Type B pancreatic cell (in vitro differentiated cells): Measurements from ENCODE around the gene FOXK2. TPM values are rescaled to one million over a fixed set of nuclear protein-coding genes. Genes with fewer than 3 reads are reported as not detected.
"Not testable (repeated sequence)": the region's sequence is repeated elsewhere in the genome, so short reads cannot be mapped to it uniquely, and the experiment has no call there.

Experiments used
- DNase-seq: peaks from one replicate; pipeline ENCODE4 v3.0.0; 2021; ENCODE audit warnings: mixed read lengths; ENCODE audit not compliant: unreplicated experiment; ENCODE audit errors: extremely low spot score
- H3K27ac Mint-ChIP-seq: 2 replicates; pipeline ENCODE4 v1.8.0; 2021; ENCODE audit warnings: mild to moderate bottlenecking, mixed read lengths
- H3K27me3 Mint-ChIP-seq: 2 replicates; pipeline ENCODE4 v1.8.0; 2021; ENCODE audit warnings: mixed read lengths
- H3K36me3 Mint-ChIP-seq: 2 replicates; pipeline ENCODE4 v1.8.0; 2021; ENCODE audit warnings: mixed read lengths
- H3K4me1 Mint-ChIP-seq: one replicate; pipeline ENCODE4 v1.8.0; 2021; ENCODE audit warnings: mixed read lengths; ENCODE audit not compliant: unreplicated experiment
- H3K4me3 Mint-ChIP-seq: 2 replicates; pipeline ENCODE4 v1.8.0; 2021; ENCODE audit warnings: mild to moderate bottlenecking, mixed read lengths
- H3K9me3 Mint-ChIP-seq: 2 replicates; pipeline ENCODE4 v1.8.0; 2021; ENCODE audit warnings: mixed read lengths
- total RNA-seq: library from RNA; stranded (reverse); gene quantifications from 2 replicates; pipeline ENCODE4 v1.2.1, GENCODE V29; 2021; ENCODE audit warnings: low replicate concordance
- TF ChIP-seq, protein P1 (sequence below): fragments of 200-600 bp; sonication (generic); conservative IDR thresholded peaks from 2 replicates; pipeline ENCODE4 v1.5.0; 2021; ENCODE audit warnings: antibody characterized with exemption, mild to moderate bottlenecking

FOXK2 gene
- total RNA-seq, 1 donor from 2014 or later, result 75.5 TPM

DNA sequence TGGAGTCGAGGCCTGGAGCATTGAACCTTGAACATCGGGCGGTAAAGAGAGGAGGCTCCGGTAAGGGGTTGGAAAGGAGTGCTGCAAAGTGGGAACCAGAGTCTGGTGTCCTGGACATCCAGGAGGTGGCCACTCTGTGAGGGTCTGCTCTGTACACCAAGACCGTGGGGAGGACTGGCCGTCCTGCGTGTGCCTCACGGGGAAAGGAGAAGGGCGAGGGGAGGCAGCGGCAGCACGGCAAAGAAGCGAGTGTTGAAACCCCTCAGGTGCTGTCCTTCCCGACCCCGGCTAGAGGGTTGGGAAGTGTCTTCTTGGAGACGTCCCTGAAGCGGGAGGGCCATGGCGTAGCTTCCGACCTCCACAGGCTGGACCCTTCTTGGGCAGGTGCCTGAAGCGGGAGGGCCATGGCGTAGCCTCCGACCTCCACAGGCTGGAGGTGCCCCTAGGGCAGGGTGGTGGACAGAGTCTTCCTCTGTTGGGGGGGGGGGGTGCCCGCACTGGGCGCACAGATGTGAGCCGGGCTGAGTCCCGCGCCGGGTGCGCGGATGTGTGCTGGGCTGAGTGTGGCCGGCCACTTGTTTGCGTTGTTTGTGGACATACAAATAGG, 42.0 kb downstream of the FOXK2 start:
- no peak for DNase-seq
- Mint-ChIP-seq H3K36me3 (peaks cover 5% of the 10 kb centered on the region), H3K27ac (peak overlapping the region; percentile 47), H3K9me3 (no peaks in the 10 kb centered on the region), H3K27me3 (no peaks in the 10 kb centered on the region), H3K4me3 (no peak overlapping the region), H3K4me1 (peaks cover 17% of the 10 kb centered on the region)
- TF ChIP-seq, protein P1, sequence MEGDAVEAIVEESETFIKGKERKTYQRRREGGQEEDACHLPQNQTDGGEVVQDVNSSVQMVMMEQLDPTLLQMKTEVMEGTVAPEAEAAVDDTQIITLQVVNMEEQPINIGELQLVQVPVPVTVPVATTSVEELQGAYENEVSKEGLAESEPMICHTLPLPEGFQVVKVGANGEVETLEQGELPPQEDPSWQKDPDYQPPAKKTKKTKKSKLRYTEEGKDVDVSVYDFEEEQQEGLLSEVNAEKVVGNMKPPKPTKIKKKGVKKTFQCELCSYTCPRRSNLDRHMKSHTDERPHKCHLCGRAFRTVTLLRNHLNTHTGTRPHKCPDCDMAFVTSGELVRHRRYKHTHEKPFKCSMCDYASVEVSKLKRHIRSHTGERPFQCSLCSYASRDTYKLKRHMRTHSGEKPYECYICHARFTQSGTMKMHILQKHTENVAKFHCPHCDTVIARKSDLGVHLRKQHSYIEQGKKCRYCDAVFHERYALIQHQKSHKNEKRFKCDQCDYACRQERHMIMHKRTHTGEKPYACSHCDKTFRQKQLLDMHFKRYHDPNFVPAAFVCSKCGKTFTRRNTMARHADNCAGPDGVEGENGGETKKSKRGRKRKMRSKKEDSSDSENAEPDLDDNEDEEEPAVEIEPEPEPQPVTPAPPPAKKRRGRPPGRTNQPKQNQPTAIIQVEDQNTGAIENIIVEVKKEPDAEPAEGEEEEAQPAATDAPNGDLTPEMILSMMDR, result no peak

DNA sequence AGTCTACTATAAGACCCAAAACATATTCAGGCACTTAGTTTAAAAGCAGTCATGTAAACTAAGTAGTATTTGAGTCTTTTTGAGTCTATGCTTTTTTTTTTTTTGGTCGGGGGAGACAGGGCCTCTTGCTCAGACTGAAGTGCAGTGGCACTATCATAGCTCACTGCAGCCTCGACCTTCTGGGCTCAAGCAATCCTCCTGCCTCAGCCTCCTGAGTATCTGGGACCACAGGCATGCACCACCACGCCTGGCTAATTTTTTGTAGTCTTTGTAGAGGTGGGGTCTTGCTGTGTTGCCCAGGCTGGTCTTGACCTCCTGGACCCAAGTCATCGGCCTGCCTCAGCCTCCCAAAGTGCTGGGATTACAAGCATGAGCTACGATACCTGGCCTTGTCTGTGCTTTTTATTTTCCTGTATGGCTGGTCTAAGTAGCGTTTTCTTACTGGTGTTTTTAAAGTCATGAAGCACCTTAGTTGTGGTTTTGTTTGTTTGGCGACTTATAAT, 43.2 kb downstream of the FOXK2 start:
- H3K4me3 Mint-ChIP-seq, H3K27ac Mint-ChIP-seq, H3K27me3 Mint-ChIP-seq, H3K36me3 Mint-ChIP-seq, H3K9me3 Mint-ChIP-seq, DNase-seq: not testable (repeated sequence)
- peaks cover 17% of the 10 kb centered on the region for H3K4me1 Mint-ChIP-seq

DNA sequence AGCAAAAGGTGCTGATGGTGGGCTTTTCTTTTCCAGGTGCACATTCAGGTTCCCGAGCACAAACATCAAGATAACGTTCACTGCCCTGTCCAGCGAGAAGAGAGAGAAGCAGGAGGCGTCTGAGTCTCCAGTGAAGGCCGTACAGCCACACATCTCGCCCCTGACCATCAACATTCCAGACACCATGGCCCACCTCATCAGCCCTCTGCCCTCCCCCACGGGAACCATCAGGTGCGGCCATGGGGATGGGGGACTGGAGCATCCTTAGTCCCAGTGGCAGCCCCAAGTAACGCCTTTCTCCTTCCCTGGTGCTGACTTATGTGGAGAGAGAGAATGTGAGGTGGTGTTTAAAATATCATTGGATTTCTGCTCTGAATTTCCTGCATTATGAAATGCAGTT, 43.8 kb downstream of the FOXK2 start:
- peaks cover 13% of the 10 kb centered on the region for H3K4me1 Mint-ChIP-seq
- H3K36me3 Mint-ChIP-seq, result peaks cover 7% of the 10 kb centered on the region
- TF ChIP-seq, protein P1, result no peak
- H3K27me3 Mint-ChIP-seq, result no peaks in the 10 kb centered on the region
- no peaks in the 10 kb centered on the region for H3K9me3 Mint-ChIP-seq
- no peak for DNase-seq
- H3K27ac Mint-ChIP-seq, result peak overlapping the region; percentile 29
- H3K4me3 Mint-ChIP-seq, result no peak overlapping the region

DNA sequence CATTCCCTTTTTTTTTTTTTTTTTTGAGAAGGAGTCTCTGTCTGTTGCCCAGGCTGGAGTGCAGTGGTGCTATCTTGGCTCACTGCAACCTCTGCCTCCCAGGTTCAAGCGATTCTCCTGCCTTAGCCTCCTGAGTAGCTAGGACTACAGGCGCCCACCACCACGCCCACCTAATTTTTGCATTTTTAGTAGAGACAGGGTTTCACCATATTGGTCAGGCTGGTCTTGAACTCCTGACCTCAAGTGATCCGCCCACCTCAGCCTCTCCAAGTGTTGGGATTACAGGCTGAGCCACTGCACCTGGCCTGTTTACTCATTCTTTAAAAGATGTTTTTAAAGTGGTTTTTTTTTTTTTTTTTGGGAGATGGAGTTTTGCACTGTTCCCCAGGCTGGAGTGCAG, 44.2 kb downstream of the FOXK2 start:
- peaks cover 13% of the 10 kb centered on the region for H3K4me1 Mint-ChIP-seq
- DNase-seq, H3K36me3 Mint-ChIP-seq, H3K4me3 Mint-ChIP-seq, H3K9me3 Mint-ChIP-seq, H3K27me3 Mint-ChIP-seq: not testable (repeated sequence)
- peak overlapping the region; percentile 29 for H3K27ac Mint-ChIP-seq

DNA sequence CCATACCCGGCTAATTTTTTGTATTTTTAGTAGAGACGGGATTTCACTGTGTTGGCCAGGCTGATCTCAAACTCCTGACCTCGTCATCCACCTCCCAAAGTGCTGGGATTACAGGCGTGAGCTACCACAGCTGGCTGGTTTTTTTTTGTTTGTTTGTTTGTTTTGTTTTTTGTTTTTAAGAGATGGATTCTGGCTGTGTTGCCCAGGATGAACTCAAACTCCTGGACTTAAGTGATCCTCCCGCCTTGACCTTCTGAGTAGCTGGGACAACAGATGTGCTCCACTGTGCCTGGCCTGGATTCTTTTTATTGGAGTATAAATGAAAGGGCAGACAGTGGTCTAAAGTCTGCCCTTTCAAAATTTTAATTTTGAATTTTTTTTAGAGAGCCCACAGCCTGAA, 44.7 kb downstream of the FOXK2 start:
- Mint-ChIP-seq H3K4me3 (no peak overlapping the region), H3K36me3 (peaks cover 8% of the 10 kb centered on the region), H3K27me3 (no peaks in the 10 kb centered on the region)

DNA sequence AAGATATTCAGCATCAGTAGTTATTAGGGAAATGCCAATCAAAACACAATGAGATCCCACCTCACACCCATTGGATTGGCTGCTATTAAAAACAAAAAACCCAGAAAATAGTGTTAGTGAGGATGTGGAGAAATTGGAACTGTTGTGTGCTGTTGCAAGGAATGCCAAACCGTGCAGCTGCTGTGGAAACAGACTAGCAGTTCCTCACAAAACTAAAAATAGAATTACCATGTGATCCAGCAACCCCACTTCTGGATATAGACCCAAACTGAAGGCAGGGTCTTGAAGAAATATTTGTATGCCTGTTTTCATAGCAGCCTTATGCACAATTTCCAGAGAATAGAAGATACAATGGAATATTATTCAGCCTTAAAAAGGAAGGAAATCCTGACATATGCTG, 46.0 kb downstream of the FOXK2 start:
- no peak for DNase-seq
- Mint-ChIP-seq H3K27me3 (no peaks in the 10 kb centered on the region), H3K4me1 (peaks cover 9% of the 10 kb centered on the region), H3K9me3 (no peaks in the 10 kb centered on the region), H3K27ac (no peak overlapping the region), H3K36me3 (peaks cover 8% of the 10 kb centered on the region), H3K4me3 (no peak overlapping the region)
- TF ChIP-seq, protein P1, result no peak

More for the DNA sequence above, 44.7 kb downstream of the FOXK2 start:
- H3K4me1 Mint-ChIP-seq, result peaks cover 13% of the 10 kb centered on the region
- H3K9me3 Mint-ChIP-seq, result no peaks in the 10 kb centered on the region
- no peak for DNase-seq
- H3K27ac Mint-ChIP-seq, result no peak overlapping the region
- TF ChIP-seq, protein P1, result no peak
